Skin of body (tissue), 2 donors: ENCODE measurements around the gene MAP3K6. TPM values are rescaled to one million over a fixed set of nuclear protein-coding genes. Genes with fewer than 3 reads are reported as not detected.

Source experiments
- DNase-seq: peaks from one replicate; lab custom pipeline; 2025; lab: John Stamatoyannopoulos, UW
- total RNA-seq: library from RNA; depleted of rRNA; stranded (reverse); fragments of >200 nt; gene quantifications from one replicate; pipeline ENCODE4 v1.2.3, GENCODE V29; 2014

MAP3K6 gene
- total RNA-seq, 1 donor from 2014 or later, result 14.5 TPM

- no peak for DNase-seq
These were observed 8.5 kb downstream of the MAP3K6 start for GRCh38 chr1:27358038-27358927.

- DNase-seq, result peak; percentile 19
These were observed 9.3 kb downstream of the MAP3K6 start for GRCh38 chr1:27357281-27358037.

- no peak for DNase-seq
These were observed 10.0 kb downstream of the MAP3K6 start for GRCh38 chr1:27356619-27357280.

- DNase-seq, result no peak
These were observed 10.5 kb downstream of the MAP3K6 start for GRCh38 chr1:27356277-27356618.

- DNase-seq, result no peak
These were observed 11.1 kb downstream of the MAP3K6 start for GRCh38 chr1:27355683-27356082.

GRCh38 chr1:27353629-27354028 is 13.1 kb downstream of the MAP3K6 start:
- no peak for DNase-seq

- DNase-seq, result no peak
These were observed 13.6 kb downstream of the MAP3K6 start for GRCh38 chr1:27353166-27353565.

GRCh38 chr1:27351541-27352107 is 15.1 kb downstream of the MAP3K6 start:
- no peak for DNase-seq

- DNase-seq, result peak; percentile 25
These were observed 15.9 kb downstream of the MAP3K6 start for GRCh38 chr1:27350663-27351540.

GRCh38 chr1:27349784-27350662 is 16.7 kb downstream of the MAP3K6 start:
- DNase-seq, result peak; percentile 31

- DNase-seq, result no peak
These were observed 17.6 kb downstream of the MAP3K6 start for GRCh38 chr1:27348861-27349783.

- DNase-seq, result no peak
These were observed 19.7 kb downstream of the MAP3K6 start for GRCh38 chr1:27346991-27347624.

- DNase-seq, result no peak
These were observed 20.4 kb downstream of the MAP3K6 start for GRCh38 chr1:27346357-27346756.

GRCh38 chr1:27345272-27345671 is 21.5 kb downstream of the MAP3K6 start:
- no peak for DNase-seq

GRCh38 chr1:27343639-27344025 is 23.1 kb downstream of the MAP3K6 start:
- no peak for DNase-seq

GRCh38 chr1:27342778-27343638 is 23.8 kb downstream of the MAP3K6 start:
- no peak for DNase-seq

- DNase-seq, result no peak
These were observed 24.4 kb downstream of the MAP3K6 start for GRCh38 chr1:27342391-27342777.
